Hair follicular keratinocyte (primary cell): Measurements from ENCODE around the gene VSIG10L2. TPM values are rescaled to one million over a fixed set of nuclear protein-coding genes. Genes with fewer than 3 reads are reported as not detected.

ENCODE experiments used
- total RNA-seq: library from RNA; depleted of rRNA; stranded (reverse); fragments of >200 nt; gene quantifications from 2 replicates; pipeline ENCODE4 v1.2.3, GENCODE V29; 2015

Gene VSIG10L2
- total RNA-seq = not detected in 2 replicates

DNA sequence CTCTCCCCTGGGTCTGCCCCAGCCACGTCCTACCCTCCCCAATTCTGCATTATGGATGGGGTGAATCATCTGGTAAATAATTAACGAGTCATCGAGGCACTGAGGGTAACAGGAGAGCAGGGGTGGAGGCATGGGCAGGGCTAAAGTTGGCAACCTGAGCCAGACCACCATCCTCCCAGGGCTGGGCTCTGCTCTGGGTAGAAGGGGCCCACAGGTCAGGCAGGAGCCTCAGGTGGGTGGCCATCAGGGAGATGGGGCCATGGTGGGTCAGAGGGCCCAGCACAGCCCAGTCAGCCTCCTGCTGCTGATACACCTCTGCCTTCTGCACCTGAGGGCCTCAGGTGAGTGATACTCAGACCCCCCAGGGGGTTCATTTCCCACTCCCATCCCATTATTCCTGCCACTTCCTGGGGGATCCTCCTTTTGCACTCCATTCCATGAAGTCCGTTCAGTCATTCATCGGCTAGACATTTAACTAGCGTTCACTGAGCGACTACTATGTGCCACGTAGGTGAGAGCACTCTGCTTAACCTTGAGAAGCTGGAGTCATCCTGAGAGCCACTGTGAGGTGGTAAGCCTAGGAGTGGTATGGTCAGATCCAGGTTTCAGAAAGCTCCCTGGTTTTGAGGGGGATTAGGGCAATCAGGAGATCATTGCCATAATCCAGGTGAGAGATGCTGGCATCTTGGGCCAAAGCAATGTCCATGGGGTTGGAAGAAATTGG is at the start of gene VSIG10L2:
Gene VSIG10L2, plus strand, starts transcription at position 248 of the 724 bp plus-strand sequence. Its CDS starts 12 bp downstream, at position 260.

DNA sequence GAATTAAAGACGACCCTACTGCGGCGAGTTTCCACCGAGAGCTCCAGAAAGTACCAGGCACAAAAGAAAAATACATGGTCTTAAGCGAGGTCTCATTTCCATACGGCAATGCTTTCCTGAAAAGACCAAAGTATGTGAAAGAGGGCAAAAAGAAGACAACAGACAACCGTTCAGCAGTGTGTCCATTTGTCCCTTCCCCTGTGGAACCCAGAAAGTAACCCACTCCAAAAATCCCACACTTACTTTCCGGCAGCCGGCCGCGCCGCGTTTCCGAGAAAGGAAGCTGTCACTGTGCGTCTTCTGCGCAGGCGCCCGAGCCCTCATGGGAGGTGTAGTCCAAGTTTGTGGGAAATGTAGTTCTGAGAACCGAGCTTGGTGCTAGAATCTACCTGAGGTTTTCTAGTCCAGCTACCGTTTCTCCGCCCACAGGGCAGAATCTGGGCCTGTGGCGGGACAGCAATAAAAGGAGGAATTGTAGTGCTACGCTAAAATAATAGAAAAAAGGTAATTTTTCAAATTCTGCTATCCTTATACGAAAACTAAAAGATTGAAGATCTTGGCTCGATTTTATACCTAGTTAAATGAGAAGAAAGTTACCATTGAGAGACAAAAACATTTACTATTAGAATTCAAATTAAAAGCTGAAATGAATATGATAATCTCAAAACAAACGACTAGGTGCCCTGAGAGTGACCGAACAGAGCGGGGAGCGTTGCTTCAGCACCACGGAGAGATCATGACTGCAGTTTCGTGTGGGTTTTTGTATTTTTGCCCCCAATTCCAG is 42.7 kb upstream of the VSIG10L2 start, which contains the start of gene PUS3:
Gene PUS3, minus strand, starts transcription at position 280 of the 784 bp plus-strand sequence. CDS start 6,922 bp downstream, outside the sequence.

DNA sequence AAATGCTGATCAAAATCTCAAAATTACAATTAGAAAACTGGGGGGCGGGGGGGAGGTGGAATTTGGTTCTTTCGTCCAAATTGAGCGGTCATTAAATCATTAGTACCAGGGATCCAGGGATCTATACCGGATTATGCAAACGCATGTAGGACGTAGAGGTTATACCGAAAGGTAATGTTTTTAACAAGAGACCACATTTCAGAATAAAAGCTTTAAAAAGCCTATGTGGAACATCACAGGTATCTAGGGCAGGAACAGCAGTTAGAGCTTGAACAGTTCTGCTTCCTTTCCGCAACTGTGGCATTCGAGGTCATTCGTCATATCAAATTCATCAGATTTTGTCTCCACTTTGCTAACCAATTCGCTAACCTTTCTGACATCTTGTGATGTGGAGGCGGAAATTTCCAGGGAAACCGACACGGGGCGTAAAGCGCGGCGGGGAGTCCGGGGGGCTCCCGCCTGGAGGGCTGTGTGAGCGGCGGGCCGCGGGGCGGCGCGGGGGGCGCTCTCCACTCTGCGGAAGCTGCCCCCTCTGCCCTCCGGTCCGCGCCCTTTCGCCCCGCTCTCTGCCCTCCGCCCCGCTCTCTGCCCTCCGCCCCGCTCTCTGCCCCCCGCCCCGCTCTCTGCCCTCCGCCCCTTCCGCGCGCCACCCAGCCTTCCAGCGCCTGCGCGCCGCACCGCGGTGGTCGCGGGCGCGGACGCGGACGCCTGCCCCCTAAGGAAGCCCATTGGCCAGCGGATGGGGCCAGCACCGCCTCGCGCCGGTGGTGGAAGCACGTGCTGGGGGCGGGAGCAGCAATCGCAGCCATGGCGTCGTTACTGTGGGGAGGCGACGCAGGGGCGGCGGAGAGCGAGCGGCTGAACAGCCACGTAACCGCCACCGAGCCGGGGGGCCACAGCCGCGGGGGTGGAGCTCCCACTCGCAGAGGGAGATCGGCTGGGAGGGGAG is 41.9 kb upstream of the VSIG10L2 start, which contains the start of gene DDX25:
Gene DDX25, plus strand, starts transcription at position 798 of the 949 bp plus-strand sequence. Its CDS starts 10 bp downstream, at position 808.

Other genes with a start within 250 kb of the VSIG10L2 start
- gene PATE1, start 199.8 kb upstream of the VSIG10L2 start, total RNA-seq = not detected in 2 replicates
- not detected in 2 replicates for gene PATE2, start 167.2 kb upstream of the VSIG10L2 start, total RNA-seq
- not detected in 2 replicates for gene PATE3, start 157.9 kb upstream of the VSIG10L2 start, total RNA-seq
- gene PATE4, start 112.7 kb upstream of the VSIG10L2 start, total RNA-seq = not detected in 2 replicates
- gene HYLS1, start 58.4 kb upstream of the VSIG10L2 start, total RNA-seq = 4.1 and 8.2 TPM in 2 replicates
- gene PUS3, start 42.8 kb upstream of the VSIG10L2 start, total RNA-seq = 14.2 and 18.7 TPM in 2 replicates
- 0.62 TPM in 1 of 2 replicates, not detected in the other for gene DDX25, start 41.5 kb upstream of the VSIG10L2 start, total RNA-seq
- gene CDON, start 116.8 kb downstream of the VSIG10L2 start, total RNA-seq = 1.1 and 1.7 TPM in 2 replicates